ENCODE results near the gene SMIM26.

DNA sequence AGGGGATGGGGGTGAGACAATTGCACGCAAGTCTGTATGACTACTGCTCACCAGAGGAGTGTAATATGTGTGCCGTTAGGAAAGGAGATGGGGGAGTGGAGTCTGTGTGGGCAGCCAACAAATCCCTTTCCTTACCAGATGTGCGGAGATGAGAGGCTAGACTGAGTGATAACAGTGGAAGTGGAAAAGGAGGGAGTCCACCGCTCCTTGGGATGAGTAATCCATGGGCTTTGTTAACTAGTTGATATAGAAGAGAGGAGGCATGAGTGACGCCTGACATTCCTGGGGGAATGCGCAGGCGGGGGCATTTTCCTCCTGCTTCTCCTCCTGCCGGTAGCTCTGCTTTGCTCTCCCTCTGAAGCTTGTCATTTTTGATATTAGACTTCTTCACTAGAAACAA, 13.5 kb upstream of the SMIM26 start:
- no peak for TF ChIP-seq EZH2 (IDR thresholded peaks at IDR 0.05; ENCODE audit: borderline replicate concordance, low read depth, low read length, poor library complexity, severe bottlenecking)
- TF ChIP-seq, protein P1, sequence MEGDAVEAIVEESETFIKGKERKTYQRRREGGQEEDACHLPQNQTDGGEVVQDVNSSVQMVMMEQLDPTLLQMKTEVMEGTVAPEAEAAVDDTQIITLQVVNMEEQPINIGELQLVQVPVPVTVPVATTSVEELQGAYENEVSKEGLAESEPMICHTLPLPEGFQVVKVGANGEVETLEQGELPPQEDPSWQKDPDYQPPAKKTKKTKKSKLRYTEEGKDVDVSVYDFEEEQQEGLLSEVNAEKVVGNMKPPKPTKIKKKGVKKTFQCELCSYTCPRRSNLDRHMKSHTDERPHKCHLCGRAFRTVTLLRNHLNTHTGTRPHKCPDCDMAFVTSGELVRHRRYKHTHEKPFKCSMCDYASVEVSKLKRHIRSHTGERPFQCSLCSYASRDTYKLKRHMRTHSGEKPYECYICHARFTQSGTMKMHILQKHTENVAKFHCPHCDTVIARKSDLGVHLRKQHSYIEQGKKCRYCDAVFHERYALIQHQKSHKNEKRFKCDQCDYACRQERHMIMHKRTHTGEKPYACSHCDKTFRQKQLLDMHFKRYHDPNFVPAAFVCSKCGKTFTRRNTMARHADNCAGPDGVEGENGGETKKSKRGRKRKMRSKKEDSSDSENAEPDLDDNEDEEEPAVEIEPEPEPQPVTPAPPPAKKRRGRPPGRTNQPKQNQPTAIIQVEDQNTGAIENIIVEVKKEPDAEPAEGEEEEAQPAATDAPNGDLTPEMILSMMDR (conservative IDR thresholded peaks at IDR 0.05; ENCODE audit: low read depth, low read length) = no peak

Measured in A673 (cell line).